HG03457 (cell line): ENCODE data around the gene LSM11.
A peak's percentile ranks its signal among the peaks of the same experiment; 100 is the strongest.
"Not testable (repeated sequence)": the region's sequence is repeated elsewhere in the genome, so short reads cannot be mapped to it uniquely, and the experiment has no call there.

ENCODE experiments used
- ATAC-seq: cut with Tn5 transposase; IDR thresholded peaks from one replicate; pipeline ENCODE4 v1.9.1; 2021; ENCODE audit warnings: moderate number of reproducible peaks; ENCODE audit not compliant: unreplicated experiment

Gene LSM11

DNA sequence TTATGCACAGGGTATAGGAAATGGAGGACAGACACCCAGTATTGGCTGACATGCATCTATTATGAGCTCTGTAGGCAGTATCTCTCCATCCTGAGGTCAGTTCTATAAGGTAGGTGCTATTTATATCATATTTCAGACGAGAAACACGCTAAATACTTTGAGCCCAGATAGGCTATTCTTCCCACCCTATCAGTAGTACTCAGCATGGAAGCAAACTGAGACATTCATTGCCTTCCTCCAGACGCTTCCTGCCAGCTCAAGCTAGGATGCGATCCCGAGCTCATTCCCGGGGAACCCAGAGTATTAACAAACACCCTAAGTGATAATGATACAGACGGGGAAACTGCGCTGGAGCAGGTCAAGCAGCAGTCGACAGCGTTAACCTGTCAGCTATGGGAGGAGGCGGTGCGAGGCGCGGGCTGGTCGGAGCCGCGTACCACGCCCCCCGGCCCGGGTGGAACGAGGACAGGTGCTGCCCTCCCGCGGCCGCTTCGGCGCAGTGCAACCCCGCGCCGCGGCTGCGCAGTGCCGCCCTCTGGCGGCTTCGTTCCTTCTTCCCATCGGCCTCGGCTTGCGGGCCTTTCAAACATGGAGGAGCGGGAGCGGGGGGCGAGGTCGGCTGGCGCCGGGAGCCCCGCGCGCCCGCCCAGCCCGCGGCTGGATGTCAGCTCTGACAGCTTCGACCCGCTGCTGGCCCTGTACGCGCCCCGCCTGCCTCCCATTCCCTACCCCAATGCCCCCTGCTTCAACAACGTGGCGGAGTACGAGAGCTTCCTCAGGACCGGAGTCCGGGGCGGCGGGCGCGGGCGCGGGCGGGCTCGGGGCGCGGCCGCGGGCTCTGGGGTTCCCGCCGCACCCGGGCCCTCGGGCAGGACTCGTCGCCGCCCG is at the start of gene LSM11:
Gene LSM11, plus strand, starts transcription at position 550 of the 888 bp plus-strand sequence. Its CDS starts 39 bp downstream, at position 589.
- ATAC-seq = peak; percentile 89

DNA sequence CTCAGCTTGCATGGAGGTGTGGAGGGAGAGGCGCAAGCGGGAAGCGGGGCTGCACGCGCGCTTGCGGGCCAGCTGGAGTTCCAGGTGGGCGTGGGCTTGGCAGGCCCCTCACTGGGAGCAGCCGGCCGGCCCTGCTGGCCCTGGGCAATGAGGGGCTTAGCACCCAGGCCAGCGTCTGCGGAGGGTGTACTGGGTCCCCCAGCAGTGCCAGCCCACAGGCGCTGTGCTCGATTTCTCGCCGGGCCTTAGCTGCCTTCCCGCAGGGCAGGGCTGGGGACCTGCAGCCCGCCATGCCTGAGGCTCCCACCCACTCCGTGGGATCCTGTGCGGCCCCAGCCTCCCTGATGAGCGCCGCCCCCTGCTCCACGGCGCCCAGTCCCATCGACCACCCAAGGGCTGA is 49.7 kb upstream of the LSM11 start:
- not testable (repeated sequence) for ATAC-seq

DNA sequence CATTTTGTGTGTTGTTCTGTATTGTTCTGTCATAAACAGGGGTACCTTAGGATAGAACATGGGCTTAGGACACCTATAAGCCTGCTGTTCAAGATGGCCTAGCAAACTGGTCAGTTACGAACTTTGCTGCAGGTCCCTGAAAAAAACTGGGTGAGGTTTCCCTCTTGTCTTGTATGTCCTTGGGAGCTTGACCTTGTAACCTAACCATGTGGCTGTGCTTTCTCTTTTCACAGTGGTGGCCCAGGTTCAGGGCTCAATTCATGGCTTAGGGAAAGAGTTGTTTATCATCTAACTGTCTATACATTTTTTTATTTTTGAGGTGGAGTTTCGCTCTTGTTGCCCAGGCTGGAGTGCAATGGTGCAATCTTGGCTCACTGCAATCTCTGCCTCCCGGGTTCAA is 47.4 kb upstream of the LSM11 start:
- not testable (repeated sequence) for ATAC-seq

DNA sequence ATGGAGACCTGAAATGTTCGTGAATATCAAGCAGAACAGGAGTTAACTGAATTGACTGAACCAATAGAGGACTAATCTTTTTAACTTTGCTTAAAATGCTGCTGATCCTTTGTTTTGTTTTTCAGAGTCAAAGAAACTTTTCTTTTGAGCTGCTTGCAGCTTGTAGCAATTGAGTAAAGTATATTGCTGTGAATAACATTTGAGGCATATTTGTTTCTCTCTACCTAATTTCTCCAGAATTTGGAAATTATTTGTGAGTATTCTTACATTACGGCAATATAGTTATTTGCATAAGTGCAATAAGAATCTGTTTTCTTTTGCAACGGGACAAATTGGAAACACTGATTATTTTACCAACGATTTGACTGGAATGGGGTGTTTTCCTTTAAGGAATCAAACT is 44.8 kb upstream of the LSM11 start:
- not testable (repeated sequence) for ATAC-seq

DNA sequence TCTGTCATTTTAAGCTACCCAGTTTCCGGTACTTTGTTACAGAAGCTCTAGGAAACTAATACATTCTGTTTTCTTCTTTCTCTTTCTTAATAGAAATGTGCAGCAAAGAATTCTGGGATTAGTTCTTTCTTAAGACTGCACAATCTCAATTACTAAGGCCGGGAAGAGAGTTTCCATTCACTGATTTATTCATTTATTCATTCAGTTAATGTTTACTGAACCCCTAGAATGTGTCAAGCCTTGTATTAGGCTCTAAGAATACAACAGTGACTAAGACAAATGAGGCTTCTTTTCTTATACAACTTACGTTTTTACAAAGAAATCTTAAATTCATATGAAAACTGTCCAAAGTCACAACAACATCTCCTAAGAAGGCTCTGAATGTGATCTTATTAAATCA is 39.8 kb upstream of the LSM11 start:
- ATAC-seq = no peak

DNA sequence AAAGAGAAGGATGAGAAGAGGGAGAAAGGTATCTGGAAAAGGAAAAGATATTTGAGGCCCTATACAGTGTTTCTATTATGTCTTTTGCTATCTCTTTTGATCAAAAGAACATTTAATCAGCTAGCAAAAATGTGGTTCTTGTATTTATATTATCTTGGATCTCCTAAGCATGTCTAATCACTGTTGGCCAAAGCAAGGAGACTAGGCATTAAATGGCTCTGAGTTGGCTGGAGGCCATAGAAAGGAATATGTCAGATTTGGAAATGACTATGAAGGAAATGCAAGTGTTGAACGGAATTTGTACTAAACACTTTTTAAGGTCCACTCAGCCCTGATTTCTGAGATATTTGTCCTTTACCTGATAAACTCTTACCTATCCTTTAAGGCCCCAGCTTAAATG is 34.6 kb upstream of the LSM11 start:
- ATAC-seq = no peak

DNA sequence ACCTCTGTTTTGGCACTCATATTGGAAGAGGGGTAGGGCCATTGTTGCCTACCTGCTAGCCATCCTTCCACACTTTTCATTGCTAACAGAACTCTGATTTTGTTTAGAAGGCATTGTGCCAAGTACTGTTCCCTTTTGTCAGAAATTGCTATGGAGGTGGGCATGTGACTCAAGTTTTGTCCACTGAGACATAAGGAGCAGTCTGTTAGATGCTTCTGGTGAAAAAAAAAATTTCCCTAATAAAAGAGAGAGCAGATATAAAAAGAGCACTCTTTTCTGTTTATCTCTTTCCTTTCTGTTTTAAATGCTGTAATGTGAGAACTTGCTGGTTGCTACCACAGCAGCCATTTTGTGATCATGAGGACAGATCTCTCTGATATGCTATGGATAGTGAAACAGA is 34.2 kb upstream of the LSM11 start:
- ATAC-seq = no peak

DNA sequence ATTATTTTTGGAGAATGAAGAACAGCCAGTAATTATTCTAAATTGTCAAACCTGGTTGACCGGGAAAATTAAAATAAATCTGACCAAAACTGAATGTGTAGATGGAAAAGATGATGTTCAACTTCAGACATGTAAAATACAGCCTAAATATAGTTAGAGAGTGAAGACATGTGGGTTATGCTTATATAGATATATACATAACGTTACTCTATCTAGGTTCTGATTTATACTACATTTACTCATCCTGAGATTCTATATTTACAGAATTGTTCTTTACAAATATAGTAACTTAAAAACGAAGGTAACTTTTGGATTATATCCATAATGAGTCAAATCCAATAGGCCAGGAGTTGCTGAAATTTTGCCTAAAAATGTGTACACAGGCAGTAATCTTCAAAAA is 33.1 kb upstream of the LSM11 start:
- no peak for ATAC-seq

DNA sequence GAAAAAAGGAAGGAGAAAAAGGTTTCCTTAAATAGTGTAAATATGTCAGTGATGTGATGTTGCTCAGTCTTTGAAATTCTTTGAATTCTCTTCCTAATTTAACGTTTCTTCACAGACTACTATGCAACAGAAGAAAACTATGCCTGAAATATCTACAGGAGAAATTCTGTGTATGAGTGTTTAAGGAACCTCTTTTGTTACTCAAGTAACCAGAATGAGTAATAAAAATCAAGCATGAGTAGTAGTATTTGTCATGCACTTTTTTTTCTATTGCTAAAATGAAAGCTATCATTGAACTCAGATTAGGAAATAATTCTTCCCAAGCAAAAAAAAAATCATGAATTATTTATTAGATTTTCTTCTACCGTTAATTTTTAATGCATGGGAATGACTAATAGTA is 32.6 kb upstream of the LSM11 start:
- ATAC-seq = no peak

DNA sequence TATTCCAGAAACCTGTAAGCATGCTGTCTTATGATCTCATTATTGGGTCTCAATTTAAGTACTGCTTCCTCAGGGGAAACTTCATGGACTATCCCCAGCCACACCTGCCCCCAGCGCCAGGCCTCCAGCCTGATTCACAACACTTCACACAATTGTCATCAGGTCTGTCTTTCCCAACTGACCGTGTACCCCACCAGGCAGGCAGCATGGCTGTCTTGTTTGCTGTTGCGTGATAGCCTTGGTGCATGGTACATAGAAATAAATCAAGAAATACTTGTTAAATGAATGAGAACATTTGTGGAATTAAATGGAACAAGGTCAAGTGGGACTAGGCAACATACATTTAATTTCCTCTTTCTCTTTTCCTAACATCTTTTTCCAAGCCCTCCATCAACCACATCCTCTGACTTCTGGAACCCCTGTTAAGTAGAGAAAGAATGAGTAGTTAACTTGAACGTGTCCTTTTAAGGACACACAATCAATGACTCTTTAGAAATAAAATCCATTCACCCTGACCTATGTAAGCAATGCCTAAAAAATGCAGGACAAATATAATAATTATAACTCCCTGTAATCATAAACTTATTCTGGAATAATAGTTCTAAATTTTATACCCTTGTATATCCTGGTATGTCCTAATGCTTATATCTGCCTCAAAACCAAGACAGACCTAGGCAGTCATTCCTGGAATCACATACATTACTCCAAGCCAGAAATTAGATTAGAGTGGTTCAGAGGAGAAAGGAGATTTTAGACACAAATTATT is 29.5 kb upstream of the LSM11 start:
- no peak for ATAC-seq

DNA sequence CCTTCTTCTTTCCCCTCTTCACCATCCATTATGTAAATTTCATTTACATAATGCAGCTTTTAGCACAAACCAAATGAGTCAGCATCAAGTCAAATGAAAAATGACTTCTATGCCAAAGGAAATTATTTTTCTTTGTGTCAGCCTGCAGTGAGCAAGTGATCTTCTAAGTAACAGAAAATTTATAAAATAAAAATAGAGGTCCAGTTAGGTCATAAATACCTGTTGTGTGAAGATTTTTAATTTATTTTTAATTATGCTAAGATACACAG is 29.0 kb upstream of the LSM11 start:
- ATAC-seq = no peak

DNA sequence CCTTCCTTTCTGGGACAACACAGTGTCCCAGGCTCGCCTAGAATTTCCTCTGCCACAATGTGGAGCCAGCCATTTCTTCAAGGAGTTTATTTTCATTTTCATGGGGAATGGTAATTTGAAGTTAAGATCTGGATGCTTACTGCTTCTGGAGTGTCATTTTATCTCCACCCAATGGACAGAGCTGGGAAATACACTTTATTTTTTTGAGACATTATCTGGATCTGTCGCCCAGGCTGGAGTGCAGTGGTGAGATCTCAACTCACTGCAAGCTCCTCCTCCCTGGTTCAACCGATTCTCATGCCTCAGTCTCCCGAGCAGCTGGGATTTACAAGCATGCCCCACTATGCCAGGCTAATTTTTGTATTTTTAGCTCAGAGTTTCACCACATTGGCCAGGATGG is 25.0 kb upstream of the LSM11 start:
- no peak for ATAC-seq

DNA sequence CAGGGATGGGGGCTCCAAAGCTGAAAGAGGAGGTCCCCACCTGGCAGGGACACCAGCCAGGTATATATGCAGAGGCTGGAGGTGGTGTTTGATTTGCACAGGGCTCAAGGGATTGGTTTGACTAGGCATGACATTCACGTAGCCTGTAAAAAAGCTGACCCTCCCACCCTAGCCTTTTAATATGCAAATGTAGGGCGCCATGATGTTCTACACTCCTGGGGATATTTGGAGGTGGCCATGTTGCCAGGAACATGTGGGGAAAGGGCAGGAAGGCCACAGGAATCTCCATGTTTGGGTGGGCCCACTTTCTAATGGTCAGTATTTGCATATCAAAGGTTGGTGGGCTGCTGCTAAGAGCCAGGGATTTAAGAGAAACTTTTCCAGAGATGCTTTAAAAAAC is 24.3 kb upstream of the LSM11 start:
- ATAC-seq = no peak

DNA sequence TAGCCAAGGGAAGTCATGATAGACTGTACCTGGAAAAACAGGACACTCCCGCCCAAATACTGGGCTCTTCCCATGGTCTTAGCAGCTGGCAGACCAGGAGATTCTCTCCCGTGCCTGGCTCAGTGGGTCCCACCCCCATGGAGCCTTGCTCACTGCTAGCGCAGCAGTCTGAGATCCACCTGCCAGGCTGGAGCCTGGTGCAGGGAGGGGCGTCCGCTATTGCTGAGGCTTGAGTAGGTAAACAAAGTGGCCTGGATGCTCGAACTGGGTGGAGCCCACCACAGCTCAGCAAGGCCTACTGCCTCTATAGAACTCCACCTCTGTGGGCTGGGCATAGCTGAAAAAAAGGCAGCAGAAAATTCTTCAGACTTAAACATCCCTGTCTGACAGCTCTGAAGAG is 22.4 kb upstream of the LSM11 start:
- no peak for ATAC-seq

DNA sequence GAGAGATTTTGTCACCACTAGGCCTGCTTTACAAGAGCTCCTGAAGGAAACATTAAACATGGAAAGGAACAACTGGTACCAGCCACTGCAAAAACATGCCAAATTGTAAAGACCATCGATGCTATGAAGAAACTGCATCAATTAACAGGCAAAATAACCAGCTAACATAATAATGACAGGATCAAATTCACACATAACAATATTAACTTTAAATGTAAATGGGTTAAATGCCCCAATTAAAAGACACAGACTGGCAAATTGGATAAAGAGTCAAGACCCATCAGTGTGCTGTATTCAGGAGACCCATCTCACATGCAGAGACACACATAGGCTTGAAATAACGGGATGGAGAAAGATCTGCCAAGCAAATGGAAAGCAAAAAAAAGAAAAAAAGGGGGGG is 20.6 kb upstream of the LSM11 start:
- ATAC-seq = not testable (repeated sequence)

DNA sequence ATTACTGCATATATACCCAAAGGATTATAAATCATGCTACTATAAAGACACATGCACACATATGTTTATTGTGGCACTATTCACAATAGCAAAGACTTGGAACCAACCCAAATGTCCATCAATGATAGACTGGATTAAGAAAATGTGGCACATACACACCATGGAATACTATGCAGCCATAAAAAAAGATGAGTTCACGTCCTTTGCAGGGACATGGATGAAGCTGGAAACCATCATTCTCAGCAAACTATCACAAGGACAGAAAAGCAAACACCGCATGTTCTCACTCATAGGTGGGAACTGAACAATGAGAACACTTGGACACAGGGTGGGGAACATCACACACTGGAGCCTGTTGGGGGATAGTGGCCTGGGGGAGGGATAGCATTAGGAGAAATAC is 16.9 kb upstream of the LSM11 start:
- not testable (repeated sequence) for ATAC-seq

DNA sequence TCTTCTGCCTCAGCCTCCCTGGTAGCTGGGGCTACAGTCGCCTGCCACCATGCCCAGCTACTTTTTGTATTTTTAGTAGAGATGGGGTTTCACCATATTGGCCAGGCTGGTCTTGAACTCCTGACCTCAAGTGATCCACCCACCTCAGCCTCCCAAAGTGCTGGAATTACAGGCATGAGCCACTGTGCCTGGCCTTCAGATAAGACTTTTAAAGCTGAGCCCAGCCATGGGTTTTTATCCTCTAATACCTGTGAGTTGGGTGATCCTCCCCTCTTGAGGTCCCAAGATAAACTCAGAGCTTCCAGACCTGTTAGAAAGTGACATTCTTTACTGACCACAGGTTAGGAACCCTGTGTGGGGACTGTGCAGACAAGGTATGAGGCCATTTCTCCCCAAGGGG is 15.7 kb upstream of the LSM11 start:
- not testable (repeated sequence) for ATAC-seq

DNA sequence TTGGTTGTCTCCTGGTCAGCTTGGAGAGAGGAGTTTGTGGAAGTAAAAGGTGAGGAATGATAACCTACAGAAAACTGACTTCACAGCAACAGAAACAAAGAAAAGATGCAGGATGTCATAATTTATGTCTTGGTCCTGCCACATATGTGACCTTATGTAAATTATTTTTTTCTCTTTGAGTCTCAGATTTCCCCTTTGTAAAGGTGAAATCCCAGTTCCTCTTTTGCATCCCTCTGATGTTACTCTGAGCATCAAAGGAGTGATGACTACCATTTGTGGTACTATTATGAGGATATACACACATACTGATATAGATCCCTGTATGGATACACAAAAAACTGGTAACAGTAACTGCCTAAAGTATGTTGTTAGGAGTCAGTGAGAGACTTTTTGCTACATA is 13.7 kb upstream of the LSM11 start:
- peak; percentile 71 for ATAC-seq

DNA sequence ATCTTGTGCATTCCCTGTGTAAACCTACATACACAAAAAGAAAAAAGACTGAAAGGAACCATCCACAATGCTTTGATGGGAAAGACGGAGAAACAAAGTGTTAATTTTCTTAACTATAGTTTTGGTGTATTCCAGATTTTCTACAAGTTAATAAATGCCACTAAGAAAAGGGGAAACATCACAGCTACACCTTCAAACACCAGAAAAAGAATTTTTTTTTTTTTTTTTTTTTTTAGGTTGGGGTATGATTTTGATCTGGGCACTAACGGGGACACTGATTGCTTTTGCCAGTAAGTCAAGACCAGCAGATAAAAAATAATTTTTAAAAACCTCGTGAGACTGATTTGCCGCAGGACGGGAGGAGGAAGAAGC is 12.6 kb upstream of the LSM11 start:
- no peak for ATAC-seq

DNA sequence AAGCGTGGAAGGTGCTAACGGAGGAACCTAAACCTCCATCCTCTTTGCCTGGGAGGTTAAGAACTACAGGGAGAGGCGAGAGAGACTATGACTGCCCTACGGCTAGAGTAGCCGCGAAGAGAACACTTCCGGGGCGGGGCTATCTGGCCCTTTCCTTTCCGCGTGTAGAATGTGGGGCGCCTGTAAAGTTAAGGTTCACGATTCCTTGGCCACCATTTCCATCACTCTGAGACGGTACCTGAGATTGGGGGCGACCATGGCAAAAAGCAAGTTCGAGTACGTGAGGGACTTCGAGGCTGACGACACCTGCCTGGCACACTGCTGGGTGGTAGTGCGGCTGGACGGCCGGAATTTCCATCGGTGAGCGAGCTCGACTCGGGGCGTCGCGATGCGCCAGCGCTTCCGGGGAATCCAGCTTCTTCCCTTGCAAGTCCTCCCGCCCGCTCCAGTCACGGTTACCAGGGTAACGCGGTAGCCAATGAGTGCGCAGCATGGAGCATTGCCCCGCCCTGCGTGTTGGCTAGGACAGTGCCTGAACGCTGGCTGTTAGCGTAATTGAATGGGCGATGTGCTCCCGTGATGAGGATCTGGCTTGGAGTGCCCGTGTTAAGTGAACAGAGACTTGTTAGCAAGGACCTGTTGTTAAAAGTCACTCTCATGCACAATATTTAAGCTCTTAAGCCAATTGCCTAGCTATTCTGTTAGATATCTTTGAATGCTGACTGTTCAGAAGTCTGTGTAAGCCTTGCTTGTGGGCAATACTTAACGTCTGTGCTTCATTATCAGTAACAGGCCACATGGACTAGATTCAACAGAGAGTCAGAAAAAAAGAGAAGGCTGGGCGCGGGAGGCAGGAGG is 12.0 kb upstream of the LSM11 start, which contains the start of gene THG1L:
Gene THG1L, plus strand, starts transcription at position 149 of the 858 bp plus-strand sequence. Its CDS starts 21 bp downstream, at position 170.
- peak; percentile 92 for ATAC-seq

DNA sequence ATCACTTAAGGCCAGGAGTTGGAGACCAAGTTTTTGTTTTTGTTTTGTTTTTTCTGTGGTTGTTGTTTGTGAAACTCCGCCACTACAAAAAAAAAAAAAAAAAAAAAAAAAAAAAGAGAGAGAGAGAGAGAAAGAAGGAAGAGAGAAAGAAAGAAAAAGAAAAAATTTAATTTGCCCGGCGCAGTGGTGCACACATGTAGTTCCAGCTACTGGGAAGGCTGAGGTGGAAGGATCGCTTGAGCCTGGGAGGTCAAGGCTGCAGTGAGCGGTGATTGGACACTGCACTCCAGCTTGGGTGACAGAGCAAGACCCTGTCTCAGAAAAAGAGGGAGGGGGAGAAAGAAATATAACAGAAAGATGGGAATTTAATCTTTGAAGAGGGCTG is 11.4 kb upstream of the LSM11 start:
- no peak for ATAC-seq
